ENCODE measurements around the gene BACH2.

Gene BACH2

DNA sequence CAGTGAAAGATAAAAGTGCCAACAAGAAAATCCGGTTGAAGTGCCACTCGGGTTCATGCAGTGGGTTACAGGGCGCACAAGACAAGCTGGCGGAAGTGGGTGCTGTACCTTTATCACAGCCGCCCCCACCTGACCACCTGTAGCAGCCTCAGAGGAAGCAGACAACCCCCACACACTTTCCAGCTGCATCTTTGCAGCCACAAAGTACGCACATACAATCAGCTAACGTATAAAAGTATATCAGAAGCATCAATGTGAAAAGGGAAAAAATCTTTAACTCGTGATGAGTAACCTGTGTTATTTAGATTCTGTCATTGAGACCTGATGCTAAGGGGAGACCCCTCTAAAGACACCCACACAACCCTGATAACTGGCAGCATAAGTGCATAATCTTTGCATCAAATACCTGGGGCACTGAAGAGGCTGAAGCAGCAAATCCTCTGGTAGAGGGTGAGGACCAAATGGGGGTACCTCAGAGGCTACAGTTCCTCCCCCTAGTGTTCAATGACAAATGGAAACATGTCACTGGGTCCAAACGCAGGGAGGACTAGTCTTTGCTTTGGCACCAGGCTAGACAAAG is 22.1 kb downstream of the BACH2 start:
- no peak for DNase-seq

DNA sequence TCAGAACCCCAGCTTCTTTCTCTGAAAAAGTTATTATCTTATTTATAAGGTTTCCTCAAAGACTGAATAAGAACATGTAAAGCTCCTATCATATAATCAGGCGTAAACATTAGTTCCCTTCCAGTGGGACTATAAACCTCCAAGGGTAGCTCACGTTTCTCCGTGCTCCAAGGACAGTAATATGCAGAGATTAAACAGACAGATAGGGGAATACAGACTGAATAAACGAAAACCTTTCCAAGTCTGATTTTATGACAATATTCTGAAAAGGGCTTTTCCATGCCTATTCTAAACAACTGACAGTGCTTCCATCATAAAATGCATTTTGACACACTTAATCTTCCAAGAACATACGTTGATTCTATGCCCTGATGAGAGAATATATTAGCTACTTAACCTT is 22.8 kb downstream of the BACH2 start:
- DNase-seq, result no peak

DNA sequence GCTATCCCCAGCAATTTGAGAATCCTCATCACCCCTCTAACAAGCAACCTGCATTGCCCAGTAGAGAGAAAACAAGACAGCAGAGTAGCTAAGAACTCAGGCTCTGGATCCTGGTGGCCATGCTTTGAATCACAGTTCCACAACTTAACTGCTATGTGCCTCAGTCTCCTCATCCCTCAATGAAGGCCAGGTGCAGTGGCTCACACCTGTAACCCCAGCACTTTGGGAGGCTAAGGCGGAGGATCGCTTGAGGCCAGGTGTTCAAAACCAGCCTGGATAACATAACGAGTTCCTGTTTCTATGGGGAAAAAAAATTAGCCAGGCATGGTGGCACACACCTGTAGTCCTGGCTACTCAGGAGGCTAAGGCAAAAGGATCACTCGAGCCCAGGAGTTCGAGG is 23.7 kb downstream of the BACH2 start:
- DNase-seq, result no peak

DNA sequence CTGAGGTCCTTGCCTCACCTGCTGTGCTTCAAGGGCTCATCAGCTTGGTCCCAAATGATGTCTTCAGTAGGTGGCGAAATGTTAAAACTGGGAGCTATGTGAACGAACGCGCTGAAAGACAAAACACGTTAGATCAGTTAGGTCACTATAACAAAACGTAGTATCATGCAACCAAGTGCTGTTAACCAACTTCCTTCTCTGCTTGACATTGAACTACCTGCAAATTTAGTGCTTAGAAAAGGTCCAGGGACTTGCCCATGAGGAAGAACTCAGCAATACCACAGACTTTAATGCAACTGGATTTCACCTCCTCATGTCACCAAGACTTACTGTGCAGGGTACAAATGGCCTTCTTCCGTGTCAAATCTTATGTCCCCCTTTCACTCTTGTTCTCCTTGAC is 24.8 kb downstream of the BACH2 start:
- DNase-seq, result no peak

DNA sequence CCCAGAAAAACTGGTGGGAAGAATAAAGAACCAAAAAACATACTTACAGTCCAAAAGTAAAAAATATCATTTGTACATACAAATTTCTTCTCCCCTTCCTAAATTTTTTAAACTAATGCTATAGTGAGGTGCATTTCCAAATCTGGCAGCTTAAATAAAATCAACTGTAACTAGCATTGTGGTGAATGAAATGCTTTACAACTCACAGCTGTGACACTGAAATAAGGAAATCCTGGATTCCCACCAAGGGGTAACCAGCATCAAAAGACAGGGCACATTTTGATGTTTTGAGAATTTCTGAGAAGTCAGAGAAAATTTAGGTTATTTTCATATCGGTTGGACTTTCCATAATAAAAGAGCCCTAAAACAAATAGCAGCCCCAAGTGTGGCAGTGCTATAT is 27.3 kb downstream of the BACH2 start:
- DNase-seq, result no peak

DNA sequence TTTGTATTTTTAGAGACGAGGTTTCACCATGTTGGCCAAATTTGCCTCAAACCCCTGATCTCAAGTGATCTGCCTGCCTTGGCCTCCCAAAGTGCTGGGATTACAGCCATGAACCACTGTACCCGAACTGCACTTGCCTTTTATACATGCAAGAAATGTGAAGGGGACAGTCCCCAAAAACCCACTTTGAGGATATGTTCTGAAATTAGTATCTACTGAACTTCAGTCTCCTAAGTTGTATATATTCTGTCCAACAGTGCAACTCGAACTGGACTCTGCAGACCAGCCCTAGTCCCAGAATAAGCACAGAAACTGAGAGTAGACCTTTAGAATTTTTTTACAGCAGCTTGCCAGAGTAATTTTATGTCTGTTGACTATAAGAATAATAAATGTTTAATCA is 28.5 kb downstream of the BACH2 start:
- no peak for DNase-seq

DNA sequence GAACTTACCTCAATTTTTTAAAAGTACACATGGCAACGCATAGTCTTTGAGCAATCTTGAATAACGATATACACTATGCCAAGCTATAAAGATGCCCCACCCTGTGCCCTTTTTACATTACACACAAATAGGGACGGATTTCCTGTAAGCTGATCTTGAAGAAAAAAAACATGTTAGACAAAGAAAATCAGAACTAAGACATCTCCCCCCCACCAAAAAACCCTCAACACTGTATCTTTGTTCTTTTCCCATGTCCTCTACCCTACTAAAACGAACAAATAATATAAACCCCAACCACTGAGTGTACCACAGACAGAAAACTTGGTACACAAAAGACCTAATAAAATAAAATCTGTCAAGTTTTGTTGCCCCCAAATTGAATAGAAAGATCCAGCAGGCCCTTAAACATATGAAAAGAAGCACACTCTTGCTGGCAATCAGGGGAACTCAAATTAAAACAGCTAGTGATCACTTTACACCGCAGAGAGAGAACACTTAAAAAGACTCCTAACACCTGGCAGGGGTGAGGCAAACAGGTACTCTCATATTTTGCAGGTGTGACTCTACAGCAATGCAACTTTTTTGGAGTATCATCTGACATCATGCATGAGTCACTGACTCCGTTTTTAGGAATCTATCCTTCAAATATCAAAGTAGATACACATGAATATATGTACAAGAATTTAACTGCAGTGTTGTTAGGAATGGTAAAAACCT is 29.6 kb downstream of the BACH2 start:
- DNase-seq, result no peak

DNA sequence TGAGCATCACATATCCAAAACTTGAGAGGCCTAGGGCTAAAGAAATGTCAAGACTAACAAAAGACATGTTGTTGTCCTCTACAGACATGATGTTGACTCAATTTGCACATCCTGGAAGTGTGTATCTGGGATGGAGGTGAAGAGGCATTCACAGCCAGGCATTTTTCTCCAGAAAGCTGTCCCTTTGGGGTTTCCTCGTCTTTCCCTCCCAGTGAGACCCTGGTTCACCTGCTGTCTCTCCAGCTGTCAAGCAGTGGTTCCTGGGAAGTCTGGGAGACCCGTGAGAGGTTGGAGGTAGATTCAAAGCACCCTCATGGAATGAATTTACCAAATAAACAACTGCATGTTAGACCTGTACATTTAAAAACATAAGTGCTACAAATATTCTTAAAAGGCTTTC is 32.1 kb downstream of the BACH2 start:
- DNase-seq, result no peak

DNA sequence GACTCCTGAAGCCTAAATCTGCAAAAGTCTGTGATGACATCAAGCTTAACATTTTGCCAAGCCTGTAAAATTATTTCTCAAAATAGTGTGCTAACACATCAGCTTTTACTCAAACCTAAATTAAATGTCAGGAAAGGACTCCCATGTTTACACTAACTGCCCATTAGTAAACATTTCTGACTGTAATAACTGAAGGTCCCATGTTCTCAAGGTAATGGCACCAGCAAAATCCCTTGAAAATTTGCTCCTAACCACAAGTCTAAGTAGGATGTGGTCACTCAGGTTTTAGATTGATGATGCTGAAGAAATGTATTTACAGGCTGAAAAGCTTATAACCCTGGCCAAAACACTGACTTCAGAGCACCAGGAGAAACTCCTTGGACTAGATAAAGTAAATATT is 33.0 kb downstream of the BACH2 start:
- DNase-seq, result no peak

DNA sequence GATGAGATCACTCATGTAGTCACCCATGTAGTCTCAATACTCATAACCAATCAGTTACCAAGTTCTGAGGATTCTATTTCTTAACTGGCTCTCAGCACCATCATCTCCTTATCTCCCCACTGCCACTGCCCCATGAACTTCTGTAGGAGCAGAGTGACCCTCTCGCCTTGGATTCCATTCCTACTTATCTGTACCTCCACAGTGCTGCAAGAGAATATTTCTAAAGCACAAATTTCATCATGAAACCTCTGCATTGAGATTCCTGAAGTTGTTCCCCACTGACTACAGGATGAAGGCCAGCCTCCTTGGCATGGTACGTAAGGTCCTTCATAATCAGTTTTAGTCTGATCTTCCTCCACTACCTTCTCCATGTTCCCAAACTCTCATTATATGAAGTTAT is 34.8 kb downstream of the BACH2 start:
- DNase-seq, result no peak

DNA sequence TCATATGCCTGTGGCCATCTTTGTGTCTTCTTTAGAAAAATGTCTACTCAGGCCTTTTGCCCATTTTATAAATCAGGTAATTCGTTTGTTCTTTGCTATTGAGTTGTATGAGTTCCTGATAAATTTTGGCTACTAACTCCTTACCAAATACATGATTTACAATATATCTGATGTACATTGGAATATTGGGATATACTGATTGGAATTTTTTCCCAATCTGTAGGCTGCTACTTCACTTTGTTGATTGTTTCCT is 39.2 kb downstream of the BACH2 start:
- DNase-seq, result no peak

DNA sequence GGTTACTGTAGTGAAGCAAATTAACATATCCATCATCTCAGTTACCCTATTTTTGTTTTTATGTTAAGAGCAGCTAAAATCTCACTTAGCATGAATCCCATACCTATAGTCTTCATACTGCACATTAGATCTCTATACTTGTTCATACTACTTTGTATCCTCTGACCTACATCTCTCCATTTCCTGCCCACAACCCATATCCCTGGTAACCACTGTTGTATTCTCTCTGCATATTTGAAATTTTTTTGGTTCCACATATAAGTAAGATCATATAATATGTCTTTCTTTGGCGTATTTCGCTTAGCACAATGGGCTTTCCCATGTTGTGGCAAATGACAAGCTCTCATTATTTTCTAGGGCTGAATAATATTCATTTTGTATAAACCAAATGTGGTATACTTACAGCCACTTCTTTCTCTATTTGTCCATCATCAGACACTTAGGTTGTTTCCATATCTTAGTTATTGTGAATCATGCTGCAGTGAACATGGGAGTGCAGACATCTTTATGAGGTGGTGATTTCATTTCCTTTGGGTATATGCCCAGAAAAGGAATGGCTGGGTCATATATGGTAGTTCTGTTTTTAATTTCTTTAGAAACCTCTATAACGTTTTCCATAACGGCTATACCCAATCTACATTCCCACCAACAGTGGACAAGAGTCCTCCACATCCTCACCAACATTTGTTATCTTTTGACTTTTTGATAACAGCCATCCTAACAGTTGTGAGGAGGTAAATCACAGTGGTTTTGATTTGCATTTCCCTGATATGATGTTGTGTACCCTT is 39.8 kb downstream of the BACH2 start:
- no peak for DNase-seq

DNA sequence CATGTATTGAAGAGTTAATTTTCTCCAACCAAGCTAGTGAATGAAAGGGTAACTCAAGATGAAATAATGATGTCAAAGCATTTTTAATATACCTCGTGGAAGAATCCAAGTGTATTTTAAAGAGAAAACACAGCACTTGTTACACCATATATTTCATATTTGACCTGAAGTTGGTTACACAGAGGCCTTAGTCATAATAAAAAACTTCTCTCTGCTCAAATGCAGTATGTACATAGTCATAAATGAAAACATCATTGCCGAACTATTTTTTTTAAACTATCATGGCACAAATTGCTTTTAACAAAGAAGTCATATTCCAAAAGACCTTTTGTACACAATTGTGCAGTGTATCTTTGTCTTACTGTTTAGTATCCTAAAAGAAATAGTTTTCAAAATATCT is 43.0 kb downstream of the BACH2 start:
- DNase-seq, result no peak

DNA sequence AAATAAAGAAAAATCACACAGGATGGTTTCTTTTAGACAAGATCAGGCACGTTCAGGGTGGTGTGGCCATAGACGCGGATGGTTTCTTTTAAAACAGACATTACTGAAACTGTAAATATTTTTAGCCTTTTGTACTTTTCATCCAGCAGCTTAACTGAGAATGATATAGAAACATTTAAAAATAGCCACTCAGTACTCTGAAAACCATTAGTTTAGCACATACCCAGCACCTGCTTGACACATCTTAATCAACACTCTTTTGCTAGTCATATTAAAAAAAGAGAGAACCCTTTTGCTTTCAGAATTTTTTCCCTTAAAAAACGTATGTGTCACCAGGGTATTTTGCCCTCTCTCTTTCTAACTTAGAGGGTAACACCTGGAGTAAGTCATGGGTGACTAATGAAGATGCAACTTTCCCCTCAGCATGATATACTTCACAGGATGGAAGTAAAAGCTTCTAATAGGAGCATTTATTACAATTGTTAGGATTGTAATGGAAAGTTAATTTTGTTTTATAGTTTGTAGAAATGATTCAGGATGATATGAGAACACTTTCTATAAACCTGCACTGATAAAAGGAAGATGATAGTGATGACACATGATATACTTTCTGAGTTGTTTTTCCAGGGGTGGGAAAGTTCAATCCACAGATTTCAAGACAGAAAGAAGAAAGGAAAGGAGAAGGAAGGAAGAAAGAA is 45.2 kb downstream of the BACH2 start:
- no peak for DNase-seq

DNA sequence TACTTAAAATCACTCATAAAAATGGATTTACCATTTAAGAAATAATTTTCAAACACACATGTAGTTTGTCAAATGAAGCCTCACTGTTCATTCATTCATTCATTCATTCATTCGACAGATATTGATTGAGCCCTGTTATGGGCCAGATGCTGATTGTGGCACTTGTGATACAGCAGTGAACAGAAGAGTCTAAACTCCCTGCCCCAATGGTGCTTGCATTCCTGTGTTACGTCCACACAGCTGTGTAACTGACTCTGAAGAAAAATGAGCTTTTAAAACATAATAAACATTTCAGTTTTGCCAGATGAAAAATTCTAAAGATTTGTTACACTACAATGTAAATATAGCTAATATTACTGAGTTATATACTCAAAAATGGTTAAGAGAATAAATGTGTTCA is 46.2 kb downstream of the BACH2 start:
- DNase-seq, result no peak

DNA sequence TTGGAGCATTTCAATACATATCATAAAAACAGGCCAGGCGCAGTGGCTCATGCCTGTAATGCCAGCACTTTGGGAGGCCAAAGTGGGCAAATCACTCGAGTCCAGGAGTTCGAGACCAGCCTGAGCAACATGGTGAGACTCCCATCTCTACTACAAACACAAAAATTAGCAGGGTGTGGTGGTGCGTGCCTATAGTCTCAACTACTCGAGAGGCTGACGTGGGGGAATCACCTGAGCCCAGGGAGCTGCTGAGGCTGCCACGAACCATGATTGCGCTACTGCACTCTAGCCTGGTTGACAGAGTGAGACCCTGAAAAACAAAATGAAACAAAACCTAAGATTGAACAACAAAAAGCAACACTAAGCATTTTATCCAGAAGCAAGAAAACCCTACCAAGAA is 47.2 kb downstream of the BACH2 start:
- DNase-seq, result no peak

DNA sequence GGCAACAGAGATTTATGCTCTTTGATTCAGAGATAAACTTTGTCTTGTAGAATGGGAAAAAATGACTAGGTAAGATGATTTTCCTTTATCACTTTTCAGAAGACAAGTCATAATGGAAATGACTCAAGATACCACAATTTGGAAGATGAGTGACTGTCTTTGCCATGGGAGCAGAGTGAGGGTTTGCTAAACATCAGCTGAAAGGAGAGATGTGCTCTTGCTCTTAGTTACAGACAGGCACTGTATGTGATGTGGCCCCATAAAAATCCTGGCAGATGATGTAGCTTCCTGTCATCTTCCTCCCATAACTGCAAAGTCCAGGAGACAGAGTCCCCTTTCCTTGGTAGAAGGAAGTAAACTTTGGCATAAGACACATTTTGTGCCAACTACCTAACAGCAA is 47.6 kb downstream of the BACH2 start:
- no peak for DNase-seq

DNA sequence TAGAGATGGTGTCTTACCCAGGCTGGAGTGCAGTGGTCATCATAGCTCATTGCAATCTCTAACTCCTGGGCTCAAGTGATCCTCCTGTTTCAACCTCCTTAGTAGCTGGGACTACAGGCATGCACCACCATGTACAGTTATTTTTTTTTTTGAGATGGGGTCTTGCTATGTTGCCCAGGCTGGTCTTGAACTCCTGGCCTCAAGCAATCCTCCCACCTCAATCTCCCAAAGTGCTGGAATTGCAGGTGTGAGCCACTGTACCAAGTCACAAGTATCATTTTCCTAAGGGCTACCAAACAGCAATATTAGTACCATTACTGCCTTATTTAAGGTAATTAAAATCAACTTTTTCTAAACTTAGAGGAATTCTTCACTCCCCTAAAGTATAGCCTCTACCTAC is 49.4 kb downstream of the BACH2 start:
- DNase-seq, result no peak

DNA sequence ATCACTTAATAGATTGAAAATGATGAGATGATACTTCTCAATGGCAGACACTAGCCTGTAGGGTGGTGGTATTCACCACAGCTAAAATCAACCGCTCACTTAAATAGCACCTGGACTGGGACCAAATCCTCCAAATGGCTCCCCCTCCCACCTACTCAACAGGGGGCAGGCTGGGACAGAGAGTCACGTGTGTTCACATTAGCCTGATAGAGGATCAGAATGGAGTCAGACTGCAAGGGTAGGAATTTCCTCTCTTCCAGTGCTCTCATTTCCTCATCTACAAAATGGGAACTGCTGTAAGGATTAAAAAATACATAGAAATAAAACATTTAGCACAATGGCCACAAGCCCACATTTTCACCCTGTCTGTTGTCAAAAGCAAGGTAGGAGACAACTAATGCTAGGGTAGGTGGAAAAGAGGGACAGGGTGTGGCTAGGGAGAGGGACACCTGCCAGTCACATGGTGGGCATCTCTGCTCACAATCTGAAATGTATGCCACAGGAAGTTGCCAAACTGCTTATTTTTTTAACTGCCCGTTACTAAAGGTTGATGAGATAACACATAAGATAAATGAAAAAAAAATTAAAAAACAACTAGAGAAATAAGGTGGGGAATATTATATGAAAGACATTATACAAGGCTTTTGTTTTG is 55.3 kb downstream of the BACH2 start:
- DNase-seq, result no peak

DNA sequence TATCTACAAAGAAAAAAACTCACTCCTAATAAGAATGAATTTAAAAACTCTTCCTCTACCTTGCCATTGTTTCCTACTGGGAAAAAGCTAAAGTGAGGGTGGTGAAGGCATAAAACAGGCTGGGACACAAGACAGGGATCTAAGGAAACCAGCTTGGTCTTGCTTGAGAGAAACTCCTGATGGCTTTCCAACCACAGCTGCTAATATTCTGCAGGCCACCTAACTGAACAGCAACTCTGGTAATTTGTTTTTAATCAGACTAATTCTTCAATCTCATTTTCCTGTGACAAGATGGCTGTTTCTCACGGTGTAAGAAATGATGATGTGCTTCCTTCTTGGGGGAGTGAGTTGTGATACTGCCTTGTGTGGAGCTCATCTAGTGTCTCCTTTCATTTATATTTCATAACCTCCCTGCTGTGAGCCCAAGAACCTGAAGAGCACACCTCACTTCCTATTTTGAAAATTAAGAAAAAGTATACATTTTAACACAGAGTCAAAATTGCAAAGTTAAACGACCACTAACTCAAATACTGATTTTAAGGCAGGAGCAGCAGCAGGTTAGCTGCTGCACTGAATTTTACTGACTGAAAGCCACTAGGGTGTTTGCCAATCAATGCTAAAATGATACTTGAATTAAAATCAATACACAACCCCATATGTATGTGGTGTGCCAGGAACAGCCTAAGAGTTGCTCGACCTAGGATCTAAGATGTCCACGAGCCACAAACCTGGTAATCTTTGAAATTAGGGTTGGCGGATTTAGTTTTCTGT is 58.0 kb downstream of the BACH2 start:
- no peak for DNase-seq

DNA sequence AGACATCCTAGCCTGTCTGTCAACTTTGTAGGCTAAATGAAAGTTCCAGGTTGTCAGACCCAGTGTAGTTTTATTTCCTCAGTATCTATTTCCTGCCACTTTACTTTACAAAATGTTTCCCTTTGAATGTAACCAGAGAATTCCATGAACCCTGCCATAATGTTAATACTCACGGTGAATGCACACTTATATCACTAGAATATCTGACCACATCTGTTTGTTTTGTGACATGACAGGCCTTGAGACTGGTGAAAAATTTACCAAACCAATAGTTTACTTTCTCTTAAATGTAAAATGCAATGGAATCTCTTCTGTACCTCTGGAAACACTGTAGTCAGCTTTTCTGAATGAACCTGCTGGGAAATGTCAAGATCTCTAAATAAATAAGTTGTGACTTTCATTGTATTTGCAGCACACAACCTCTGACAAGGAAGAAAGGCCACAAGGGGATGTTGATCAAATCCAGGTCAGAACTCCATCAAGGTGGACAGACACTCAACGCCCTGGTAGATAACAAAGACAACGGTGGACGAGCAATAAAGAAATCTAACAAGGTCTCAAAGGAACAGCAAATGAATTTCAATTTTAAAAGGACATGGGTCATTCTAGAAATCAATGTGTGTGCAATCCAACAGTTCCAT is 59.2 kb downstream of the BACH2 start:
- no peak for DNase-seq

DNA sequence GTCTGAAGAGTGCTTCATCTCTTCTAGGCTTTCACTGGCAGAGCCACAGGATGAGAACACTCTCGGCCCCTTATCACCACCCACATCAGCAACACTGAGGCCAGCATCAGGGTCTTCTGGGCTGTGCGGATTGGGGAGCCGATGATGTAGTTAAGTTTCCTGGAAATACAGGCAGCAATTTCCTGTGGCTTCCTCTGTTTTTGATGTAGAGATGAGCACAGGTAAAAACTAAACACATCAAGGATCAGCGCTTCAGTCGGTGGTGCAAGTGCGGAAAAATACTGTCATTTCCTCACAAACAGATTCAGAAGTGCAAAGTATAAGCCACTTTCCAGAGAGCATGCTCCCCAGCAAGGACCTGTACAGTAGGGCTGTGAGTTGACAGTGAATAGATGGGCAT is 62.6 kb downstream of the BACH2 start:
- DNase-seq, result no peak

All from retina (tissue), 1 donor.